GM19239 (cell line): ENCODE measurements around the gene CHMP6.

ENCODE experiments used
- DNase-seq: peaks from one replicate; pipeline ENCODE4 v3.0.0; 2011; ENCODE audit warnings: low spot score; ENCODE audit not compliant: insufficient read length
- FAIRE-seq: peaks from 2 replicates; lab custom pipeline; 2011; peaks lifted over from hg19 to GRCh38; lab: Jason Lieb, UNC

Gene CHMP6

GRCh38 chr17:80989586-80989913, 2.1 kb upstream of the CHMP6 start:
- DNase-seq (no peak), FAIRE-seq (no peak)

- FAIRE-seq (peak; percentile 63), DNase-seq (no peak)
Measured at GRCh38 chr17:80990921-80991644, 558 bp upstream of the CHMP6 start.

- DNase-seq (peak; percentile 68), FAIRE-seq (no peak)
Measured at GRCh38 chr17:80992077-80992947, 671 bp downstream of the CHMP6 start.

DNA sequence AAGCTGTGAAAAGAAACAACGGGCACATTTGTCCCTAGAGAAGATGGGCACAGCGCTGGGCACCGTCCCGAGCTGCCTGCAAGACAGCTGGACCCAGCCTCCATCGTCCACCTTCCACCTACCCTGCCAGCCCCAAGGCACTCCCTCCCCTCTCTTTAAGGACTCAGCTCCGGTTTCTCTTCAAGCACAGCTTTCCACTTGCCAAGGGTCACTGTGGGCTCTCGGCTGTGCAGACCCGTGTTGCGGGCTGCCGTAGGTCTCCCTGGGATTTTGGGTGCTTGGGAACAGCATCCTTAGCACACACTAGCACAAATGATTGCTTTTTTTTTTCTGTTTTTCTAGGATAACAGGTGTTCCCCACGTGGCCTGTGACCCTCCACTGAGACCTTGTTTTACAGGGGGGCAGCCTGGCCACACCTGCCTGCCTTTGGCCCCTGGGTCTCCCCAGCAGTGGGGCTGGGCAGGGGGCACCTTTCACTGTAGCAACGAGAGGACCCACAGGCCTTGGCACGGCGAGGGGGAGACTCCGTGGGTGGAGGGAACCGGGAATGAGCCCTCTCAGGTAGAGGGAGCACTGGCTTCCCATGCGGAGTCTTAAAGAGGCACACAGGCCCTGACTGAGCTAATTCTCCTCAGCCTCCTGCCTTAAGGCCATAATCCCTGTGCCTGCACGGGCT, 1.4 kb downstream of the CHMP6 start:
- peak; percentile 39 for DNase-seq

GRCh38 chr17:80995131-80995530, 3.5 kb downstream of the CHMP6 start:
- no peak for FAIRE-seq
- DNase-seq: no peak

More for the DNA sequence above, 1.4 kb downstream of the CHMP6 start:
- no peak for FAIRE-seq

- FAIRE-seq: no peak
- no peak for DNase-seq
Measured at GRCh38 chr17:80996422-80997305, 5.0 kb downstream of the CHMP6 start.

- no peak for FAIRE-seq
Measured at GRCh38 chr17:80997424-80998117, 5.9 kb downstream of the CHMP6 start.

GRCh38 chr17:80998118-80998747, 6.6 kb downstream of the CHMP6 start:
- FAIRE-seq: no peak
- no peak for DNase-seq

More at GRCh38 chr17:80997424-80998117, 5.9 kb downstream of the CHMP6 start:
- no peak for DNase-seq

DNA sequence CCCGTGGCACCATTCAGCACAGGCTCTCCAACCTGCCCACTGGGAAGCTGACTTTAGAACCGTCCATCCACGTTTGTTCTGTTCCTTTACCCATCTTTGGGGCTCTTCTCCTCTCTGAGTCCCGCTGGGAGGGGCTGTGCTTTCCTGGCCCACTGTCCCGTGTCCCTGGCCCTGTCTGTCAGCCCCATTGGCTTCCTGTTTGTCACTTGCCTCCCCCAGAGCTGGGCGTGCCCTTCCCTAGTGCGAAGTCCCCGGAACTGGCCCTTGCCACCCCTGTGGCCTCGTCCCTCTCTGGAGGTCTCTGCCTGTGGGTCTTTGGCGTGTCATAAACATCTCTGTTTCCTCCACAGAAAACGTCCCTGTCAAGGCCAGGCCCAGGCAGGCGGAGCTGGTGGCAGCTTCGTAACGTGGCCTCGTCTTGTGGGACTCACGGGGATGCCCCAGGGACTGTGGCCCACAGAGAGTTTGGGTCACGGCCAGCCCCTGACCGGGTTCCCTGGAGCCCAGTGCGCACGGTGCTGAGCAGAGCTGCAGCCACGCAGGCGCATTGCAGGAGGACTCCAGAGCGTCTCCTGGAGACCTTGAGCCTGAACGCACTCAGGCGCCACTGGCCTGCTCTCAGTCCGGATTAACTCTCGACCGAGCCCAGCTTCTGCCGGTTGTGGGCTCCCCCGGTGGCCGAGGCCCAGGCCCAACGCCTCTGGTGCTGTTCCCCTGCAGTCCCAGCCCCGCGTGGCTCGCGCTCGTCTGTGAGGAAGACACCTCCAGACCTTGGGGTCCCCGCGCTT, 7.3 kb downstream of the CHMP6 start:
- FAIRE-seq: no peak
- no peak for DNase-seq

GRCh38 chr17:80999536-81000333, 8.1 kb downstream of the CHMP6 start:
- no peak for DNase-seq
- no peak for FAIRE-seq

- DNase-seq (no peak), FAIRE-seq (no peak)
Measured at GRCh38 chr17:81000334-81000630, 8.6 kb downstream of the CHMP6 start.

- DNase-seq (no peak), FAIRE-seq (no peak)
Measured at GRCh38 chr17:81000631-81001357, 9.2 kb downstream of the CHMP6 start.

- FAIRE-seq (no peak), DNase-seq (no peak)
Measured at GRCh38 chr17:81002013-81002384, 10.4 kb downstream of the CHMP6 start.

DNA sequence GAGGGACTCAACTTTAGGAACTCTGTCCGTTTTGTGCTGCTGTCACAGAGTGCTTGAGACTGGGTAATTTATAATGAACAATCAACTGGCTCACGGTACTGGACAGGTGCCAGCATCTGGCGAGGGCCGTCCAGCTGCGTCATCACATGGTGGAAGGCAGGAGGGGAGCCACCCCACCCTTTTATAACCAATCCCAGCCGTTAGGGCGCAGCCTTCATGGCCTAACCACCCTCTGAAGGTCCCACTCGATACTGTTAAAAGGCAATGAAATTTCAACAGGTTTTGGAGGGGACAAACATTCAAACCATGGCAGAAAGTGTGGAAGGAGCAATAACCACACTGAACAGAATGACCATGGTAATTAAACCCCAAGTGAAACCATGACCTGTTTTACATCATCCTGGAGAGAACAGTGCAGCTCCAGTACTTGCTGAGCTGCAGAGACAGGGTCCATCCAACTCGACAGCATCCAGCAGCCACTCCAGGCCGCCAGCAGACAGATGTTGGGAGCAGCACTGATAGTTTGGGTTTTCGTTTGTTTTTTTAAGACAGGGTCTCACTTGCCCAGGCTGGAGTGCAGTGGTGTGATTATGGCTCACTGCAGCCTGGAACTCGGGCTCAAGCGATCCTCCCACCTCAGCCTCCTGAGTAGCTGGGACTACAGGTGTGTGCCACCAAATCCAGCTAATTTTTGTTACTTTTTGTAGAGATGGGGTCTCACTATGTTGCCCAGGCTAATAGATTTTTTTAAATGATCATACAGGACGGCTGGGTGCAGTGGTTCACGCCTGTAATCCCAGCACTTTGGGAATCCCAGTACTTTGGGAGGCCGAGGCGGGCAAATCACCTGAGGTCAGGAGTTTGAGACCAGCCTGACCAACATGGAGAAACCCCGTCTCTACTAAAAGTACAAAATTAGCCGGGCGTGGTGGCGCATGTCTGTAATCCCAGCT, 11.0 kb downstream of the CHMP6 start:
- DNase-seq: no peak
- no peak for FAIRE-seq

DNA sequence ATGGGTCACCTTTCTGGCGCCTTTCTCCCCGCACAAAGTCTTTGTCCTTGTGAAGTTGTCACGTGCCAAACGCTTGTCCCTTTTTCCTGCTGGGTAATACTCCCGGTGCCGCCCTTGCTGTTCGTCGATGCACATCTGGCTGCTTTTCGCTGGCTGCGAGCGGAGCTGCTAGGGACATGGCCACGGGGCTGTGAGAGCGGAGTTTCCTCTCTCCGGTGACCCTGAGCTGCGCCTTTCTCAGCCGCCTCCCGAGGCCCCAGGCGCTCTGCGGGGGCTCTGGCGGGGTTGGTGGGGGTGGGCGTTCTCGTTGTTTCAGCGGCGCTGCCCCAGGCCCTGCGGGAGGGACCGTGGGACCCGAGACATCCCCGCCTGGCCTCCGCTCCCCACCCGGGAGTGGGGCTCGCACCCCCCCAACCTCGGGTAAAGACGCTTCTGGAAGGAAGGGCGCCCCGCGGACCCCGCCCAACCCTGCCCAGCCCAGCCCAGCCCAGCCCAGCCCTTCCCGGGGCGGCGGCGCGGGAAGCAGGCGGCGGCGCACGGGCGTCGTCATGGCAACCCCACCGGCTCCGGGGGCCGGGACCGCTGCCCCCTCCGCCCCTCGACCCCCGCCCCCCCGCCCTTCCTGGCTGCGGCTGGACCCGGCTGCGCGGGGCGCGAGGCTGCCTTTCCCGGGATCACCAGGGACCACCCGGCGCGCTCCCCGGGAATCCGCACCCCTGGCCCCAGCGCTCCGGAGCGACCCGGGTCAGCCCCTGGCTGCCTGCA, 12.3 kb downstream of the CHMP6 start:
- FAIRE-seq (no peak), DNase-seq (no peak)
